ENCODE data around the gene TMEM106C. TPM values are rescaled to one million over a fixed set of nuclear protein-coding genes. Genes with fewer than 3 reads are reported as not detected.

The TMEM106C gene
- total RNA-seq, 1 donor from 2014 or later, result 73.7 TPM

DNA sequence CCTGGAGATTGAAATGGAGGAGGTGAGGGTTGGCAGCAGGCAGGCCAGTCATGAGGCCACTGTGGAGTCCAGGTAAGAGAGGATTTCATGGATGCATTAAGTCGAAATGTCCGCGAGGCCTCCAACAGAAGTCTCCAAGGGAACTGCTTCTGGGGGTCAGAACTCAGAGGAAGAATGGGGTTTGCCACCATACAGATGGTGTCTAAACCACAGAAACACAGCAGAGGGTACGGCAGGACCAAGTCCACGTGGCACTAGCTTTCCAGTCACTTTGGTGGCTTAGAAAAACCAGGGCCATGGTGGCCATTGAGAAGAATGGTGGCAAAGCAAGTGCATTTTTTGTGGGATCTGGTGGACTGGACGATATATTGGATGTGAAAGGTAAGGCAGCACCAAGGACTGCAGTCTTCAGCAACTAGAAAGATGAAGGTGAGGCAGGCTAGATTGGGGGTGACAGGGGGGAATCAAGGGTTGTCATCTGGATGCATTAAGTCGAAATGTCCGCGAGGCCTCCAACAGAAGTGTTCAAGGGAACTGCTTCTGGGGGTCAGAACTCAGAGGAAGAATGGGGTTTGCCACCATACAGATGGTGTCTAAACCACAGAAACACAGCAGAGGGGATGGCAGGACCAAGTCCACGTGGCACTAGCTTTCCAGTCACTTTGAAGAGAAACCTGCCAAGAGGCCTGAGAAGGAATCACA, 22.5 kb upstream of the TMEM106C start:
- Mint-ChIP-seq H3K36me3 (no peaks in the 10 kb centered on the region), H3K4me3 (no peak overlapping the region), H3K9me3 (no peaks in the 10 kb centered on the region), H3K27me3 (ENCODE audit: low read depth) (peaks cover 8% of the 10 kb centered on the region), H3K4me1 (peaks cover 3% of the 10 kb centered on the region), H3K27ac (no peak overlapping the region)
- no peak for DNase-seq (ENCODE audit: low spot score in 2 of 2, unreplicated experiment in 2 of 2)
- TF ChIP-seq CTCF (IDR thresholded peaks at IDR 0.05; ENCODE audit: unreplicated experiment), result no peak

DNA sequence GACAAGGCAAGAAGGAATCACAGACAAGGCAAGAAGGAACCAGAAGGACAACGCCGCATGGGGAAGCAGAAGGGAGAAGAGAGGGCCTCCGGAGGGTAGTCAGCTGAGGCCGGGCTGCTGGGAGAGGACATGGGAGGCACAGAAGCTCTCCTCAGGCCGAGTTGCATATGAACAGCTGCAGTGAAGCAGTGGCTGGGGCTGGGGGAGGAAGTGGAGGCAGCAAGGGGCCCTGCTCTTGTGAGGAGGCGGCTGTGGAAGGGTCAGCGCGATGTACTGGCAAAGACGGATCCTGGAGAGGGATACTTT, 22.0 kb upstream of the TMEM106C start:
- no peaks in the 10 kb centered on the region for H3K9me3 Mint-ChIP-seq
- H3K4me3 Mint-ChIP-seq, result no peak overlapping the region
- peaks cover 8% of the 10 kb centered on the region for H3K27me3 Mint-ChIP-seq (ENCODE audit: low read depth)
- no peak for DNase-seq (ENCODE audit: low spot score in 2 of 2, unreplicated experiment in 2 of 2)
- H3K27ac Mint-ChIP-seq, result no peak overlapping the region
- no peaks in the 10 kb centered on the region for H3K36me3 Mint-ChIP-seq
- H3K4me1 Mint-ChIP-seq, result peaks cover 4% of the 10 kb centered on the region
- no peak for TF ChIP-seq CTCF (IDR thresholded peaks at IDR 0.05; ENCODE audit: unreplicated experiment)

DNA sequence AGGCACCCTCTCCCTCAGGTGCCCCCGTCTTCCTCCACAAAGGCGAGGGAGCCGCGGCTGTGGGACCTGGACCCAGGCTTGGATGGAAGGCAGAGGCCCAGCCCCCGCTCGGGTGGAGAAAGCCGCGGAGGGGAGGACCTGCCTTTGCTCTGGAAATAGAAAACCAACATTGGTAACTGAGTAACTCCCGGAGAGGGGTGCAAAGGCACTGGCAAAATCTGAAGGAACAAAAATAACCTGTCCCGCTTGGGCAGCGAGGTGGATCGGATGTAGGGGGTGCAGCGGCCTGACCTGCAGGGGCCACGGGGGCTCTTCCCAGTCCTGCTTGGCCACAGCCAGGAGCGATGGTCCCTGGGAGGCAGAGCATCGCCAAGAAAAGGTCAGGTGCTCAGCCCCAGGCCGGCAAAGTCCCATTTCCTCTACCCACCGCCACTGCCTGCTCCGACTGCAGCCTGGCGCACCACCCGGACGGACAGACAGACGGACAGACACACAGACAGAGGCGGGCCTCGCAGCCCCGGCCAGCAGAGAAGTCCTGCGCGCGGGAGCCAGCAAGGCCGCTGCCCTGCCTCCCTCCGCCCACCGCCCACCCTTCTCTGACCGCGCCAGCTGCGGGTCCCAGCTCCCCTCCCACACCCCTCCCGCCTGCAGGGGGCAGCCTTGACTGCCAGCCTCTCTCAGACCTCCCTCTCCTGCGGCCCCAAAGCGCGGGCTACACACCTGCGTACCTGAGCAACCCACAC, 21.4 kb upstream of the TMEM106C start:
- H3K36me3 Mint-ChIP-seq, result no peaks in the 10 kb centered on the region
- H3K4me1 Mint-ChIP-seq, result peaks cover 11% of the 10 kb centered on the region
- H3K4me3 Mint-ChIP-seq, result no peak overlapping the region
- H3K27me3 Mint-ChIP-seq (ENCODE audit: low read depth), result peaks cover 8% of the 10 kb centered on the region
- H3K27ac Mint-ChIP-seq, result no peak overlapping the region
- H3K9me3 Mint-ChIP-seq, result no peaks in the 10 kb centered on the region
- no peak for DNase-seq (ENCODE audit: low spot score in 2 of 2, unreplicated experiment in 2 of 2)
- TF ChIP-seq CTCF (IDR thresholded peaks at IDR 0.05; ENCODE audit: unreplicated experiment), result no peak

- Mint-ChIP-seq H3K27me3 (ENCODE audit: low read depth) (peaks cover 8% of the 10 kb centered on the region), H3K4me1 (peaks cover 16% of the 10 kb centered on the region), H3K9me3 (no peaks in the 10 kb centered on the region), H3K4me3 (no peak overlapping the region), H3K36me3 (no peaks in the 10 kb centered on the region), H3K27ac (no peak overlapping the region)
- no peak for TF ChIP-seq CTCF (IDR thresholded peaks at IDR 0.05; ENCODE audit: unreplicated experiment)
- DNase-seq (ENCODE audit: low spot score in 2 of 2, unreplicated experiment in 2 of 2), result no peak
Observed at GRCh38 chr12:47942614-47943225, 20.7 kb upstream of the TMEM106C start.

DNA sequence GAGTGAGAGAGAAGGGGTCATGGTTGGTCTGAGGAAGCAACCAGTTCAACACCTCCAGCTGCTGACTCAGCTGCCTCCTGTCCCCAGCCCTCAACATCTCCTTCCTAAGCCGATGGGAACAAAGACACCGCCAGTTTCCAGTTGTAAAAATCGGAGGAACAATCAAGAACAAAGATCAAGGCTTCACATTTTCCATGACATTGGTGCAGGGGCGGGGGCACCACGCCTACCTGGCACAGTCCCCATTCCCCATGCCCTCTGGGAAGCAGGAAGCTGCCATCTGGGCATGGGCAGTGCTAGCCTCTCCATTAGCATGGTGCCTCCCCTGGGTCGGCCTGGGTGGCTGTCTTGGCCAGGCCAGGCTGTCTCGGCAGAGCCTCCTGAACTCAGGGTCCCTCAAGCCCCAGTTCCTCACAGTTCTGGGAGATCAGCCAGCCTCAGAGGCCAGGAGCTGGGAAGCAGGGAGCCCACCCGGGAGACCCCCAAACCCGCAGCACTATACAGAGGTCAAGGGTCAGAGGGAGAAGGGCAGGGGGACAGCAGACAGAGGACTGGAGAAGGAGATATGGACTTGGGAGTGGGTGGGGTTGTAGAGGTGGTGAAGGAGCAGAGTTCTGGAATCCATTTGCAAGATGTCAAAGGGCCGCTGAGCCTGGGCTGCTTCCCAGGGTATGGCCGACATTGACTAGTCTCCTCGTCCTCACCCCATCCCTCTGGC, 19.6 kb upstream of the TMEM106C start:
- DNase-seq (ENCODE audit: low spot score in 2 of 2, unreplicated experiment in 2 of 2), result no peak
- Mint-ChIP-seq H3K4me1 (peaks cover 16% of the 10 kb centered on the region), H3K9me3 (no peaks in the 10 kb centered on the region), H3K4me3 (no peak overlapping the region), H3K27ac (no peak overlapping the region), H3K36me3 (no peaks in the 10 kb centered on the region), H3K27me3 (ENCODE audit: low read depth) (peaks cover 8% of the 10 kb centered on the region)
- TF ChIP-seq CTCF (IDR thresholded peaks at IDR 0.05; ENCODE audit: unreplicated experiment), result no peak

Measured in mesothelial cell of epicardium (in vitro differentiated cells).